NCI-H2171 (cell line): ENCODE results near the gene INPP5K.

Experiments used
- DNase-seq: peaks from one replicate; lab custom pipeline; 2025; lab: John Stamatoyannopoulos, UW

INPP5K gene

DNA sequence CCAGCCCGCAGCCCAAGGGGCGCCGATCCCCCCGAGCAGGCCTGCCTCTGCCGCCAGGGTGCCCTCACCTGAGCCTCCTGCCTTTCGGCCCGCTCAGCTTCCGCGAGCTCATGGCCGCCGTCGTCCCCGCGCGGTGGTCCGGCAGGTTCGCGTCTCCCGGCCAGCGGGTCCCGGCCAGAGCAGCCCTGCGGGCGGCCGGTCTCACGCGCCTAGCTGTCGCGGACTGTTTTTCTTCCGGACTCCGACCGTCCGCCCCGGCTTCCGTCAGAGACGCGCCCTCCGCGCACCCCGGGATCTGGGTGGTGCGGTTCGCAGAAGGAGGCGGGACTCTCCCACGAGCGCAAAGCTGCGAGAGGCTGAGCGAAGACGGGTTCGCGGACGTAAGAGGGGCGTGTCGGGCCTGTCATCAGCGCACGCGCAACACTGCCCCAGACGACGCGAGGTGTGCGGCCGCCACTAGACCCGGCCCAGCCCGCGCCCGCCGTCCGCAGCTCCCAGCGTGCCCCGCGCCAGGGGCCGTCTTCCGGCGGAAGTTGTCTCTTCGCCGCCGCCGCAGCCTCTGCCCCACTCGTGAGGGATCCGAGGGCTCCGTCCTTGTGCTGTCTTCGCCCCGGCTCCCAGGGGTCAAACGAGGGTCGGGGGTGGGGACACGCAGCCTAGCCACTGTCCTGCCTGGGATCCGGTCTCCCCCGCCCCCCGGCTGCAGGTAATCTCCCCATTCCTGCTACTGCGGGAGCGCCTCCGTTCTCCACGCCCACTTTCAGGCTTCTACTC, at the start of gene INPP5K:
INPP5K (minus strand) TSS at position 225 of the 774 bp plus-strand sequence; CDS start at position 112, 113 bp downstream.
- DNase-seq = peak; percentile 97

DNA sequence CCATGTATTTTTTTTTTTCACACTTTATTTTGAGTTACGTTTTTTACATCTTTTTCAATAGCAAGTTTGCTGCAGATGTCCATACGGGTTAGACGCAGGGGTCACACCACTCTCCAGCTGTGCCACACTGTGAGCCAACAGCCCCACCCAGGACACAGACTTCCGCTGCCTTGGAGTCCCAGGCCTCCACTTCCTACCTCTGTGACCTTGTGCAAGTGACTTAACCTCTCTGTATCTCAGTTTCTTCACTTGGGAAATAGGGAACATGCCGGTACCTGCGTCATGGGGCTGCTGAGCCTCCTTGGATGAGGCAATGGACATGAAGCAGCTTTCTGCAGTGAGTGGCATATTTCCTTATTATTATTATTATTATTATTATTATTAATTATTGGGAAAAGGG, 49.5 kb upstream of the INPP5K start:
- DNase-seq = no peak

DNA sequence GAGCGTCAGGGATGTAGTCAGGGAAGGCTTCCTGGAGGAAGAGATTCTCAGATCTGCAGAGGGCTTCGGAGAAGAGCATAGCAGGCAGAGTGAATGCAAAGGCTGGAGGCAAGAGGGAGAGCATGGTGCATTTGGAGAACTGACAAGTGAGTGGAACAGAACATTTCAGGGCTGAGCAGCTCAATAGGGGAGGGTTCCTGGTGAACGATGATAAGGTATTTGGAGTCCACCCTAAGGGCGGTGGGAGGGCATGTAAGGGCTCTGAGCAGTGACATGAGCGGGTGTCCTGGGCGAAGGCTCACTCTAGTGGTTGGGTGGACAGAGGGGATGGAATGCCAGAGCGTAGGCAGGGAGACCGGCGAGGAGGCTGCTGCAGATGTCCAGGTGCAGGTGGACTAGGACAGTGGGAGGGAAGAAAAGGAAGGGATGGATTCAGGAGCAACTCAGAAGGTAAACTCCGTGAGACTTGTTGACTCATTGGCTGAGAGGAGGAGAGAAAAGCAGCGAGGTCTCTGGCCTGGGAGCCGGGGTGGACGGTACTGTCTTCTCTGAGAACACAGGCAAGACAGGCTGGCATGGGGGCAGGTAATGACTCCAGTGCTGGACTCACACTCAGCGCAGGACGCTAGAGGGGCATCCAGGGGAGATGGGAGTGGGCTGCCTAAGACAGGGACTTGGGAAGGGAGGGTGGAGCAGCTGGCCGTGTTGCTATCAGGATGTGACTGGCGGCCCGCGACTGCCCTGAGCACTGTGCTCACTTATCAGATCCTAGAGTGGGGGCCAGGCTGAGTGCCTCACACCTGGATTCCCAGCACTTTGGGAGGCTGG, 47.6 kb upstream of the INPP5K start:
- DNase-seq = no peak

DNA sequence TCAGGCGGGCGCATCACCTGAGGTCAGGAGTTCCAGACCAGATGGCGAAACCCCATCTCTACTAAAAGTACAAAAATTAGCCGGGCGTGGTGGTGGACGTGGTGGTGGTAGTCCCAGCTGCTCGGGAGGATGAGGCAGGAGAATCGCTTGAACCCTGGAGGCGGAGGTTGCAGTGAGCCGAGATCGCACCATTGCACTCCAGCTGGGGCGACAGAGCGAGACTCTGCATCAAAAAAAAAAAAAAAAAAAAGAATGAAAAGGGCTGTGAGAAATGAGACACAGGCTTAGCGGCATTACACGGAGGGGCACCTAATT, 47.0 kb upstream of the INPP5K start:
- DNase-seq = peak; percentile 33

DNA sequence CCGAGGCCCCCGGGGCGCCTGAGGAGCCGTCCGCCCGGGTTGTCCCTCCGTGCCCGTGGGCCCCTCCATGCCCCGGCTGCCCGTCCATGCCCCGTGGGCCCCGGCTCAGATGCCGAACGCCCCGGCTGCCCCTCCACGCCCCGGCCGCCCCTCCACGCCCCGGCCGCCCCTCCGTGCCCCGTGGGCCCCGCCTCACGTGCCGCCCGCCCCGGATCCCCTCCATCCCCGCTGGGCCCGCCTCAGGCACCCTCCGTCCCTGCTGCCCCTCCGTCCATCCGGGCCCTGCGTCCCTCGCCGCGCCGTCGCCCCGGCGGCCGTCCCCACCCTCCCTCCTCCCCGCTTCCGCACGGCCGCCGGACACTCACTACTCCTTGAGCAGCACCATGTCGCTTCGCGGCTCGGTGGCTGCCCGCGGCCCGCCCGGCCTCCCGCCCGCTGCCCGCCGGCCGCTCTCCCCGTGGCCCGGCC, 45.8 kb upstream of the INPP5K start:
- no peak for DNase-seq

DNA sequence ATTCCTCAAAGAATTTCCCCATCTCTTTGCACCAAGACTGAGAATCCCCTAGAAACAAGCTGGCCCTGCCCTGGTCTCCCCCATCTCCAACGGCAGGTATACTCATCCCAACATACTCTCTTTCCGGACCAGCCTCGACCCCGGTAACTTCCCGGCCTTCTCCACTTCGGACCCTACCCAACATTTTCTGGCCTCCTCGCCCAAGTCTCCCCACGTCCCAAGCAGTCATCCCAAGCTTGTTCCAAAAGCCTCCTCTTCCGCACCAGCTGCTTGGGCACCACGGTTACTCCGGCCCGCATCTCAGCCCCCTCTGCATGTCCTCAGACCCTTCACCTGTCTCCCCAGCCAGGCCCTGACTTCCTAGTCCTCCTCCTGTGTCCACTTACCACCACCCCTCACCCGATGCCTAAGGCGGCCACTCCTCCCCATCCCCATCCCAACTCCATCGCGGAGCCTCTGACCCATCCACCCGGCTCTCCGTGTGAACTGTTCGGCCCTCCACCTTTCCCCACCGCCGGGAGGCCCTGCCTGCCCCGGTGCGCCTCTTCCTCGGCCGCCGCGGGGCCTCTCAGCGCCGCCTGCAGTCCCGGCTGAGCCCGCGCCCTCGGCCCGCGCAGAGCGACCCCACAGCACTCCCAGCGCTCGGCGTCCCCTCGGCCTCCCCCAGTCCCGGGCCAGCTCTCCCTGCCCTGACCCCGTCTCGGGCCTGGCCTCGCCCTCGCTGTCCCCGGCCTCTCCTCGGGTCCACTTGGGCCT, 45.2 kb upstream of the INPP5K start:
- no peak for DNase-seq

DNA sequence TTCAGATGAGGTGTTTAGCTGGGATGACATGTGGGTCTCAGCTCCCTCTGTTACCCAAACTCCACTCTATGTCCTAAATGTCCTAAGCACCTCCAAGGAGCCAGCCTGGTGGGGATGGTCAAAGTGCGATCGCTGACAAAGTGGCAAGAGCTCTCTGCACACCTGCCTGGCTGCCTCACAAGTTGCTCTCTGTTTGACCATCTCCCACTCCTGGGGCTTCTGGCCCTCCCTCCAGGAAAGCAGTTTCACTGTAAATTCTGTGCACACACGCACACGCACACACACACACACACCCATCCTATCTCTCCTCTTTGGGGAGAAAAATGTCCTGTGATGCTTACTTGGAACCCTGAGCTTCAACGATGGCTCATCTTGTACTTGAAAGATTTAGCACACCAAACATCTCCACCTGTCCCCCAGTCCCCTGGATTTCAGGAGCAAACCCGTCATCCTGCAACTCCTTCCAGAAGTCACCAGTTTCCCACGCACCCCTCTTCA, 44.5 kb upstream of the INPP5K start:
- no peak for DNase-seq

DNA sequence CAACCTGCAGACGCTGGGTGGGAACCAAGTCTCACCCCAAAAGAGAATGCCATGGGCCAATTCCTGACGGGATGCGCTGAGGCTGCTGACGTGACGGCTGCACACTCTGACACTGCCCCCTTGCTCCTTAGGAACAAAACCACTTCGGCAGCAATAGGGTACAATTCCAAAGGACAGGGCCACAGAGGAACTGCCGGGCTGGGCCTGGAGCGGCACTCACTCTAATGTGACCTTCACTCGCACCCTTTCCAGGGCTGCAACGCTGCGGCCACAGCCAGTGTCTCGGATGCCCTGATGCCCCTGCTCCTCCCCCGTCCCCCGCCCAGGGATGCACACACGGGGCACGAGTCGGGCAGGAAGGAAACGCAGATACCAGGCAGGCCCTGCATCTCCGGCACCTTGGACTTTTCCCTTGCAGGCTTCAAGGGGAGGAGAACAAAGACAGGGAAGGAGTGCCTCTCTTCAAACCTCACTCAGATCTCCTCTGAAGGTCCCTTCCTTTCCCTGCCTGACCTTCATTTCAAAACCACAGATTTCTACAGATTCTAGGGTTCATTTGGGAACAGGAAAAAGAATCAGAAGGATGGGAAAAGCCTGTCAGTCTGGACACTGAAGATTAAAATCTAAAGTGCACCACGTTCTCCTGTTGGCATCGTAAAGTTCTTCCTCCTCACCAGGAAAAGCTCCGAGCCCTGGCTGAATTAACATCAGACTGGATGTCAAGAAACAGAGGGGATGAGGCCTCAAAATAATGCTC, 43.9 kb upstream of the INPP5K start:
- no peak for DNase-seq

DNA sequence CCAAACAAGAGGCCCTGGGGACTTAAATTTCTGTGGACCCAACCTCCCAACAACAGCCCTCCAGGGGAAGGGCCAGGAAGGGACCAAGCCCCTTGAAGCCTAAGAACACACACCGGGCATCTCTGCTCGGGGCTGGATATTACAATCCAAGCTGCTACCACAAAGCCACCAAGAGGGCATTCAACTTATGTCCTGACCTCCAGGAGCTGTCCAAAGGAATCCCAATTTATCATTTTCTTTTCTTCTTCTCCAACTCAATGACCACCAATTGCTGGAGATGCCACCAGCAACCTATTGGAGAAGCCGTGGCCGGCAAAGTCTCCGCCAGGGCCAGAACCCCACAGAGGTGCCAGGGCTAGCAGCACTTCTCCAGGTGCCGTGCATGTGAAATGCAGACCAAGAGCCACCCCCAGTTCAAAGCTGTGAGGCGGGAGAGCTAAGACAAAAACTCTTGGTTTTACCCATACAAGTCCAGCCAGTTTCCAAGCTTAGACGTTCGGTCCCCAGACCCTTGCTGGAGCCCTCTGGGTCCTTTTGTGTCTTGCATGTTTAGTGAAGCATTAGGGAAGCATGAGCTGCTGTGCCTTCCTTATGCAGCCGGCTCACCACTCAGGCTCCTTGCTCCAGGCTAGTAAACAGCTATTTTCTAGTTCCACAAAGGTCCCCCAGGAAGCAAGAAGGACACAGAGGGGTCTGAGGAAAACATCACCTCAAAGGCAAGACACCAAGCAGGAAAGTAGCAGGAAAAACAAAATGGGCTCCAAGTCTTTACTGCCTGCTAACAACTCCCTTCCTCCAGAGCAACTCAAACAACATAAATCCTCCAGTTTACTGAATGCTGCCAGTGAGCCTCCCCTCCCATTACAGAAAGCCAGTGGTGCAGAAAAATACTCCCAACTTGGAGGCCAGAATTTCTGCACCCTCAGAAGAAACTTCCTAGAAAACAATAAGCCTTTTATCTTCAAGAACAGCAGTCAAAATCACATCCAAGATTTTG, 42.9 kb upstream of the INPP5K start:
- no peak for DNase-seq

DNA sequence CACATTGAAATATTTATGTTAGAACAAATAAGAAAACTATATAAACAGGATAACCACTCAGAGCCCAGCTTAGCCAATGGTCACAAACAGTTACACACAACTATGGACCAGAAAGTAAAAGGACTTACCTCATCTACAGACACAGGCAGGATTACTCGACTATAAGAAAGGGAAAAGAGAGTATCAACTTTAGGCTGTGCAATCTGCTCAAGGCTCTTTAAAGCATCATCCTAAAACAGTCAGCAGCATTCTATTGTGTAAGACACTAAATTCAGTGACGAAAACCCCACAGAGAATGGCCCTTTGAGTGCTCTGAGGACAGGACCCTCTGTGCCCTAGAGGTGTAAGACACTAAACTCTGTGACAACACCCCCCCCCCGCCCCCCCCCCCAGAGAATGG, 42.0 kb upstream of the INPP5K start:
- no peak for DNase-seq

DNA sequence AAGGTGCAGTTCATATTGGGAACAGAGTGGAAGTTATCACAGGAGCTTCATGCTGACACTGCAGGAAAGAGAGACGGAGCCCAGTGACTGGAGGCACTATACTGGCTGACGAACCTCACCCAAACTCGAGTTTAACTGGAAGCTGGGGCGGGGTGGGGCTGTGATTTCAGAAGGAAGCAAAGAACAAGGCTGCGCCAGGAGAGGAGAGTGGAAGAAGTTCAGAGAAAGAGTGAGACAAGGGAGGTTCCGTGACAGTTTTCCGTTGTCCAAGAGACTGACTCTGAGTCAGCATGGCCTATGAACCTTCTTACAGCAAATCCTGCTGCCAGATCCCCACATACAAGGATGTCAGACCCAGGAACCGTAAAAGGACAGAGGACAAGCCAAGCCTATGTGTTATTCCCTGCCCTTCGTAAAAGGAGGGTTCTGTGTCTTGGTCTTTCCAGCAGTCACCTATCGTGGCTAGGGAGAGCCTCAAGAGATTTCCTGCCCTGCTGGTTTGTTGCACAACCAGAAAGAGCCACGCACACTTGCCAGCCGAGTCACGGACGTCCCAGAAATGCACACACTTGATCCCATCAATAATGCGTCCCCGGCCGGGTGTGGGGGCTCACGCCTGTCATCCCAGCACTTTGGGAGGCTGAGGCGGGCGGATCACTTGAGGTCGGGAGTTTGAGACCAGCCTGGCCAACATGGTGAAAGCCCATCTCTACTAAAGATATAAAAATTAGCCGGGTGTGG, 41.1 kb upstream of the INPP5K start:
- DNase-seq = no peak

DNA sequence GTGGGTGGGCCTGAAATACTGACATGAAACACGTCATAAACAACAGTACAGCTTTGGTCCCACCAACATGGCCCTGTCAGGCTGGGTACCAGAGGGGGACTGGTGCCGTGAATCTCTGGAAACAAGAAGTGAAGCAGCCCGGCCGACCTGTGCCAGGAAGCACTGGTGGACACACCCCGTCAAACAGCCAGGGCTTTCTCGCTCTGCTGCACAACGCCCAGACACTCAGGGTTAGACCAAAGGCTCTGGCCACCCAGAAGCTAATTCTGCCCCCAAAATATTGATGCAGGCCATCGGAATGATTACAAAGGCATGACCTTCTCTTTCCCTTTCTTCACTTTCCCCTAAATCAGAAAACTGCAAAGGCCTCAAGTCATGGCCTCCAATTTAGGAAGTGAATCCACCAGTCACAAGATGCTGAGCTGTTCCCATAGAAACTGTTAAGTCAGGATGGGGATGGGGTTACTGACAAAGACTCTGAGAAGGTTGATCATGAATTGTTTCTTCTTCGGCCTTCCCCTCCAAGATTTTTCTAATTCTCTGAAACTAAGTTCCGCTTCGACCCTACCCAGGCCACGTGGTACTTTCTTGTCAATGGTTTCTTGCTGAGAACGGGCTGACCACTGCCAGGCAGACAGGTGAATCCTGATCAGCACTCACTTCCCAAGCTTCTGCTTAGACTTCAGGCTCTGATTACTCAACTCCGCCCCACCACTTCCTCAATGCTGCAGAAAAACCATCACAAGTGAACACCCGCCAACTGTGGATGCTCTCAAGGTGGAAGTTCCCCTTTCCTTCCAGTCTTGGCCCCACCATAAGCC, 39.4 kb upstream of the INPP5K start:
- no peak for DNase-seq

DNA sequence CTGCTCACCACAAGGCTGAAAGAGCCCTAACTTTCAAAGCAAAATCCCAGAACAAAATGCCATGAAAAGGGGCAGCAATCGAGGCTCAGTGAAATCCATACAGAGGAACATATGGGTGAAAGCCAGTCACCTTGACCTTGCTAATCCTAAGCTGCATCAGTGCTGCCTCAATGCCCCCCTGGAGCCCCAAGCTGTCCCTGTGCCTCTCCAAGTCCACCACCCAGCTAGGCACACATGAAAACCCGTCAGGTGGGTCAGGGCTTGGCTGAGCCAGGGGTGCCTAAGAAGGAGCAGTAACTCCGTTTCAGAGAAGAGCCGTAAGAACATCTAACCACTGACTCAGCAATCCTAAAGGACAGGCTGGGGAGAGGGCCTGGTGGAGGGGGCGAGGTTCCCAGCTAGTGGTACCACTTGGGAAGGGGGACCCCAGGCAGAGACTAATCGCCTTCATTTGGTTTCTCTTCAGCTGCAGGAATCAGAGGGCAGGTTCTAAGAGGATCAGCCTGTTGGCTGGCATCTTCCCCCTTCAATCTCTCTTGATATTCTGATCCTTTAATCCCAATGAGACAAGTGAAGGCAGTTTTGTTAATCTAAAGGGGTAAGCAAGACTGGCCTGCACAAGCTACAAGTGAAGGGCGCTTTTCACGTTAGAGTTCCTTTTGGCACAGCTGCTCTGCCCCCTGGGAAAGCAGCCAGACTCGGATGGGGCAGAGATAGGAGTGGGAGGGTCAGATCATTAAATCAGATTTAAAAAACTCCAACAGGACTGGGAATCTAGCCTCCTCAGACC, 38.5 kb upstream of the INPP5K start:
- DNase-seq = no peak

DNA sequence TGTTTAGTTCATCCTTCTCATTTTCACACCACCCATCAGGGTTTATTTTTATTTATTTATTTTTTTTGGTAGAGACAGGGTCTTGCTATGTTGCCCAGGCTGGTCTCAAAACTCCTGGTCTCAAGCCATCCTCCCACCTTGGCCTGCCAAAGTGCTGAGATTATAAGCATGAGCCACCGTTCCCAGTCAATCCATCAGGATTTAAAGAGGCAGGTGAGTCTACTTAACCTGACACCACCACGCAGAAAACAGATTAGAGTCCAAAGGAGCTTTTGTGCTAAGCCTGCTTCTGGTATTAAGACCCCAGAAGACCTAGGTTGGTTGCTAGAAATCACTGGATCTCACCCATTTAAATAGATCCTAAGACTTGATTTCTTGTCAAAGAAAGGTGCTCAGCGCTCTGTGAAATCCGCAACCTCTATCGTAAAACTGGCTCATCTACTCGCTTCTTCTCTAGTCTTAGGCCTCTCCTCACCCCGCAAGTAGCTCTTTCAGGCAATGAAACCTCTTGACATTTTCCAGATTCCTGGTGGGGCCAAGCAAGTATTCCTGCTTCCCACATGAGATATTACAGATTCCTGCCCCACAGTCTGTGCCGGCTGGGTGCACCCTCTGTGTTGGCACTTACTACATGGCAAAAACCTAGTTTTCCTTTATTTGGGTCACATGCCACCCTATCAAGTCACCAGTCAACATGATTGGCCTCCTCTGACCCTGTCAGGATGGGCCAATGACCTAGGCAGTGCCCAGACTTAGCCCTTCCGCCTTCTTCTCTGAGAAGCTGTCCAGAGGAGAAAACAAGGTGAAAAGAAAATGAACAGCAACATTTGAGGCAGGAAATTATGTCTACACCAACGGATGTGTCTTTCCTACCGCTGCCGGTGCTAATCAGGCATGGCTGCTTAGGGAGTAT, 37.2 kb upstream of the INPP5K start:
- no peak for DNase-seq

DNA sequence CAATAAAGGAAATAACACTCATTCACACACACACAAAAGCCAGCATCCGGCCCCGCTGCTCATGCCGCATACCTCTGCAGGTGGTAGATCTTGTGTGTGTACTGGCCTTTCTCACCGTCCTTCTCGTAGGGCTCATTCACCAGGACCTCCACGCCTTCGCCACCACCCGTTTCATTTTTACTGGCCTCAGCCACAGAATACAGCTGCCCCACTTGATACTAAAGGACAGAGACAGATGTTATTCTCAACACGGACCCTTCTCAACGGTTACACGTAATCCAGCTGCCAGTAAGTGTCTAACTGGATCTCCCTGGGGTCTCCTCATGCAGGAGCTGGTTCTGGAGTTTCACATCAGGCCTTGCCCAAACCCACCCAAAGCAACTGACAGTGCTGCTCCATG, 36.5 kb upstream of the INPP5K start:
- DNase-seq = no peak

DNA sequence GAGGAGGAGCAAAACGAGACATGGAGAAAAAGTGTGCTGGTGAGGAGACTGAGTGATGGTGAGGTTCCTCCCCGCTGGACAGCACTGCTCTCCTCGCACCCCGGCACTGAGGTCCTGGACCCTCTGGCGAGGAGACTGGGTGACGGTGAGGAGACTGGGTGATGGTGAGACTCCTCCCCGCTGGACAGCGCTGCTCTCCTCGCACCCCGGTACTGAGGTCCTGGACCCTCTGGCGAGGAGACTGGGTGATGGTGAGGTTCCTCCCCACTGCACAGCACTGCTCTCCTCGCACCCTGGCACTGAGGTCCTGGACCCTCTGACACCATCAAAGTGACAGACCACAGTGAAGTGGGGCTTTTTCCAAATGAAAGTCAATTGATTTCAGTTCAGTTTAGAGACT, 35.3 kb upstream of the INPP5K start:
- no peak for DNase-seq

DNA sequence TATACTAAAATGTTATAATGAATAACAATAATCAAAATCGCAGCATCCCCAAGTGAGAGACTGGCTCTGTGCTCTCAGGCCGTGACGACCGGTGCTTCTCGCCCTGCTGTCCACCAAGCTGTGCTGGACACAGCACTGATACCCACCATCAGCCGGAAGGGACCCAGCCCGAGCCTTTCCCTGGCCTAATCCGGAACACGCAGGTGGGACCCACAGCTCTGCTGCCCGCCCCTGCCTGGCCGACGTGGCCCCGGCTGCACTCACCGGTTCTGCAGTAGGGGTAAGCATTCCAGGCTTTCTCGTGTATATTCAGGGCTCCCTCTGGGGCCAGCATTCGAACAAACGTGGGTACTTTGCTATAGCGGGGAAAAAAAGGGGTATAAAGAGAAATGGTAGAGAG, 31.6 kb upstream of the INPP5K start:
- DNase-seq = no peak
